ENCODE results near the gene TMEM132C. TPM values are rescaled to one million over a fixed set of nuclear protein-coding genes. Genes with fewer than 3 reads are reported as not detected.

The TMEM132C gene
- polyA plus RNA-seq, 4 donors, result 2.7 to 5.6 (median 3.2) TPM

GRCh38 chr12:128337431-128338170, 70.6 kb downstream of the TMEM132C start:
- no peak for DNase-seq (ENCODE audit: low read depth in 4 of 4, low spot score in 3 of 4)

DNA sequence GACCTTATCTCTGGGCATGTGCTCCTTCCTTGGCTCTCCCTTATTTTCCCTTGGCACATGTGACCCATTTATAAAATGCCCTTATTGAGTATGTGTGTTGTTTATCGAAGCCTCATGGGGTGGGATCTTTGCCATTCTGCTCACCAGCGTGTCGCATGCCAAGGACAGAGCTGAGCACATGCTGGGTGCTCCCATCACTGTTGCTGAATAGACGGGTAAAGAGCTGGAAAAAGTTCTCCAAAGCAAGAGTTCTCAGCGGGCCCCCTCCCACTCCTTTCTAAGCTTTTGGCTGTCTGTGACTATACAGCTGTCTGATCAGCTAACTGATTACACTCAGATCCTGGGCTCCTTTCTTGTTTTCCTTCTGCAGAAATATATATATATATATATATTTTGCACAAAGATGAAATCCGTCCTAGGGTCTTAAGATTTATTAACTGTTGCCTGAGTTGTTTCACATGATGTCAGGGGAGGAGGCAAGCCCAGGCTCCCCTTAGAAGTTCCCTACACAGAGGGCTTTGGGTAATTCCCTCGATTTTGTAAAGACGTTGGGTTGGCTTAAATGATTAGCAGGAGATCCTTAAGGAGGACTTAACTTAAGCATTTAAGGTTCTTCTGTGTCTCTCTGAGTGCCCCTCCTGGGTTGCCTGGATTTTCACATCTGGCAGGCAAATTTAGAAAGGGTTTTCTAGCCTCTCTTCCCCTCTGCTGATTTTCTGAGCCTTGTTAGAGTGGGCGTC, 71.6 kb downstream of the TMEM132C start:
- no peak for DNase-seq (ENCODE audit: low read depth in 4 of 4, low spot score in 3 of 4)

DNA sequence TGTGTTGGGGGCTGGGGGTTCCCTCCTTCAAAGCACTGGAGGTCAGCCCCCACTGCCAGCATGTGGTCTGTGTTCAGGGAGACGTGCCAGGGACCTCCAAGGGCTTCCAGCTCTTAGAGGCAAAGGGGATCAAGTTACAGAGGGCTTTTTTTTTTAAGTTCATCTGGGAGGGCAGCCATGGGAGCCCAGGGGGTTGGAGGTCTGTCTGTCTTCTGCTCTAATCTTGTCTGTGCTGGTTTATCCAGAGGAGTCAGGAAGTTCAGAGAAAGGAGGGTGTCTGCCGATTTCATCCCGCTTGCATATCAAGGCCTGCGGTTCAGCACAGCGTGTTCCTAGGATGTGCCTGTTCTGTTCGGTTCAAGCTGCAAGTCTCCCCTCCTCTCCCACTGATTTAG, 72.2 kb downstream of the TMEM132C start:
- DNase-seq (ENCODE audit: low read depth in 4 of 4, low spot score in 3 of 4), result no peak

- no peak for DNase-seq (ENCODE audit: low read depth in 4 of 4, low spot score in 3 of 4)
These were observed 72.7 kb downstream of the TMEM132C start for GRCh38 chr12:128339631-128340030.

DNA sequence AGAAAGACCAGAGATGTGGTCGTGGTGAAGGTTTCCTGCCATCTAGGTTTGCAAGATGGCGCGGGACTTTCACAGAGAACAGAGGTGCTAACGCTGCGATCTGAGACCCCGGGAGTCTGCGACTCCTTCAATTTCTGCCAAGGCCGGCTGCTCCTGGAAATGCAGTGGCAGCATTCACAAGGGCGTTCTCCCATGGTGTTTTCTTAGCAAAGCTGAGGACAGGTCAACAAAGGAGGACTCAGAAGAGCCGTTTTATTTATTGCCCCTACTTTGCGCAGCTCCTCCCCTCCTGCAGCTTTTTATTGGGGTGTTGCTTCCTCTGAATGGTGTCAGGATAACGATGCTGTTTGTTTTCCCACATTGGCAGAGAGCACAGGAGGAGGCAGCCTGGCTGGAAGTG, 86.3 kb downstream of the TMEM132C start:
- no peak for DNase-seq (ENCODE audit: low read depth in 4 of 4, low spot score in 3 of 4)

GRCh38 chr12:128356547-128356946, 89.6 kb downstream of the TMEM132C start:
- no peak for DNase-seq (ENCODE audit: low read depth in 4 of 4, low spot score in 3 of 4)

DNA sequence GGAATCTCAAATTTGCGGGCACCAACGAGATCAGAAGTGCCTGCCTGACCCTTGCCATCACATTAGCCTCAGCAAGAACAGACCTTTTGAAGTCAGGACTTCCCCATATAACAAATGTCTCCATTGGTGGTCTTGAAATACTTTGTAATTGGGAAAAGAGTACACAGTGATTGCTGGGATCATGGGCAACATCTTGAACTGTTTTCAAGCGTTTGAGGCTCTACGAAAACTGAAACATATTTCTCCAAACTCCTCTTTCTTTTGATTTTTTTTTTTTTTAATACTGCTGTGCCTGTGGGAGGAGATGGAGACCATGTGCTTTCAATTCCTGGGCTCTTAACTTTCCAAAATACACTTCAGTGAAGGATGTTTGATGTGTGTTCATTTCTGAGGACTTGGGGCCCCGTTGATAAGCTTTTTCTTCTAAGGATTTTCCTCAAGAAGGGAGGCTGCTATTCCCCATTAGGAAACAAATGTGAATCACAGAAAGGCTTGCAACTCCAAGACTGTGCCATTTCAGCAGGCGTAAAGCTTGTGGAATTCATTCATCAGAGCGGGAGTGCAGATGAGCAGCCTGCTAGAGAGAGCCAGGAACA, 94.5 kb downstream of the TMEM132C start:
- no peak for DNase-seq (ENCODE audit: low read depth in 4 of 4, low spot score in 3 of 4)

DNA sequence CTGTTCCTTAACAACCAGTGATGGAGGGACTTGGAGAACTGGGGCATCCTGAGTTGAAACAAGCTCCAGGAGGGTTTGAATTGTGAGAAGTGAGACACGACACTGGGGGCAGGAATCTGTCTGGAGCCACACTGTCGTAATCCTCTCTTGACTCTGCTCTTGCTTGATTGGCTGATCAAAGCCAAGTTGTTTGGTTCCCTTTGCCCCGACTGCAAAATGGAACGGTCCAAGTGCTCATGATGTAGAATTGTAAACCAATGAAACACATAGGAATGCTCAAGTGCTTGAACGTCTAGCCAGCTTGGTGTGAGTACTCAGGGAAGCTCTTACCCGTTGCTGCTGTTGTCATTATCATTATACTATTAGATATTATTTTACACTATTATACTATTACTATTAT, 98.1 kb downstream of the TMEM132C start:
- no peak for DNase-seq (ENCODE audit: low read depth in 4 of 4, low spot score in 3 of 4)

DNA sequence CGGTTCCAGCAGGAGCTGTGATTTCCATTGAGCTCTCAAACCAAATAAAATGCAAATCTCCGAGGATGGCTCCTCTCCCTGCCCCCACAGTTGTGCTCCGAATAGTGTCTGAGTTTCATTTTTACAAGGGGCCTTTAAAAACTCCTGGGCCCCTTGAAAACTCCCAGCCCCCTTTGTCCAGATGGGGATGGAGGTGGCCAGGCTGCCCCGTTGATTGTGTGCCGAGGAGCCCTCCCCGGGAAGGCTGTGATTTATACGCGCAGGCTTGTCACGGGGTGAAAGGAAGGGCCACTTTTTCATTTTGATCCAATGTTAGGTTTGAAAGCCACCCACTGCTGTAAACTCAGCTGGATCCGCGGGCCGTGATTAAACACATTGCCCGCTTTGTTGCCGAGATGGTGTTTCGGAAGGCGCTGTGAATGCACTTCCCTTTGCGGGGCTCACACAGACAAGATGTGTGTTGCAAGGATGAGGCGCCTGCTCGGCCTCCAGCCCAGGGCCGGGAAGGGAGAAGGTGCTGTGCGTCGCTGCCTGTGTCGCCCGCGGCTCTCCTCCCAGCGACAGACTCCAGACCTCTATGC, 98.8 kb downstream of the TMEM132C start:
- no peak for DNase-seq (ENCODE audit: low read depth in 4 of 4, low spot score in 3 of 4)

DNA sequence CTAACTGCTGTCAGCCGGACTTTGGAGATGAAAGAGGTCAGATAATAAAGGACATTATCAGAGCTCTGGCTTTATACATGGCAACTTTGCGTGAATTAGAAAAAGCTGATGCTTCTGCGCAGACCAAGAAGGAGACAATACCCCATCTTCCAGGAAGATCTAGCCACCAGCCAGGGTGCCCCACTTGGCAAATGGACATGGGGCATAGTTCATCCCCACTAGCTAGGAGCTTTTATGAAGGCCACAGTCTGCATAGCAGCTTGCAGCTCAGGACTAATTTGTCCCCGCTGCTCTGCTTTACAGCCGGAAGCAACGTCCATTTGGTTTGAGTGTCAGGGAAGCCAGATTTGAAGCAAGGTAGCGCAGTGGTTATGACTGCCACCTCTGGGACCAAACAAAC, 101.0 kb downstream of the TMEM132C start:
- DNase-seq (ENCODE audit: low read depth in 4 of 4, low spot score in 3 of 4), result no peak

- no peak for DNase-seq (ENCODE audit: low read depth in 4 of 4, low spot score in 3 of 4)
These were observed 114.6 kb downstream of the TMEM132C start for GRCh38 chr12:128381541-128381940.

GRCh38 chr12:128381946-128382345, 115.0 kb downstream of the TMEM132C start:
- DNase-seq (ENCODE audit: low read depth in 4 of 4, low spot score in 3 of 4), result no peak

DNA sequence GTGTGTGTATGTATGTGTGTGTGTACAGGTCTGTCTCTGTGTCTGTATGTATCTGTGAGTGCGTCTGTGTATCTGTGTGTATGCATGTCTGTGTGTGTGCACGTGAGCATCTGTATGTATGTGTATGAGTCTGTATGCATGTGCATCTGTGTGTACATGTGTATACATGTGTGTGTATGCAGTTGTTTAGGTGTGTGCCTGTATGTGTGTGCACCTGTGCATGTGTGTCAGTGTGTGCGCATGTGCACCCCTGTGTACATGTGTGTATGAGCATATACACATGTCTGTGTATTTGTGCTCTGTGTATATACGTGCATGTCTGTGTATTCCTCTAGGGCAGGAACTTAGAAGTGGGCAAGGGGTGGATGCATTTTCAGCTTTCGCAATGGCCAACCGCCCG, 116.0 kb downstream of the TMEM132C start:
- no peak for DNase-seq (ENCODE audit: low read depth in 4 of 4, low spot score in 3 of 4)

DNA sequence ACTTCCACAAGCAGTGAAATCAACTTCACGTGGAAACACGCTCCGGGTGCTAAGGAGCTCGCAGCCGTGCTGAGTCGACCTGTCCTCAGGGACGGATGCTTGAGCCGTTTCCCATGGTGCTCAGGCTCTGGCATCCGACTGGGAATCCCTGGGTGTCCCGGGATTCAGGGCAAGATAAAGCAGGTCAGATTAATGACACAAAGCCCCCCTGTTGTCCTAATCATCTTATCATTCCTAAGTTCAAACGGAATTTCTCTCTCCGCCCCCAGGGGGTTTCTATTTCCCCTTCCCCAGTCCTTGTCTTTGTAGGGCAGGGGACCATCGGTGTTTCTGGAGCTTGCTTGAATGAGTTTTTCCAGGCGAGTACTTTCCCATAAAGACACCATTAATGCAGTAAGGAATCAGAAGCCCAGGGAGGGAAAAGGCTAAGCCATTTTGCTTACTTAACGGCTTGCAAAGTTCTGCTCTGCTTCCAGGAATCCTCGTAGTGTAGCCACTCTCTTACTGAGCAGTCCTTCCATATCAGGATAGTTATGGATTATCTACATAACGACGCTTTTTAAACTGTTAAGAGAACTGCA, 116.5 kb downstream of the TMEM132C start:
- no peak for DNase-seq (ENCODE audit: low read depth in 4 of 4, low spot score in 3 of 4)

- no peak for DNase-seq (ENCODE audit: low read depth in 4 of 4, low spot score in 3 of 4)
These were observed 118.8 kb downstream of the TMEM132C start for GRCh38 chr12:128385736-128386135.

DNA sequence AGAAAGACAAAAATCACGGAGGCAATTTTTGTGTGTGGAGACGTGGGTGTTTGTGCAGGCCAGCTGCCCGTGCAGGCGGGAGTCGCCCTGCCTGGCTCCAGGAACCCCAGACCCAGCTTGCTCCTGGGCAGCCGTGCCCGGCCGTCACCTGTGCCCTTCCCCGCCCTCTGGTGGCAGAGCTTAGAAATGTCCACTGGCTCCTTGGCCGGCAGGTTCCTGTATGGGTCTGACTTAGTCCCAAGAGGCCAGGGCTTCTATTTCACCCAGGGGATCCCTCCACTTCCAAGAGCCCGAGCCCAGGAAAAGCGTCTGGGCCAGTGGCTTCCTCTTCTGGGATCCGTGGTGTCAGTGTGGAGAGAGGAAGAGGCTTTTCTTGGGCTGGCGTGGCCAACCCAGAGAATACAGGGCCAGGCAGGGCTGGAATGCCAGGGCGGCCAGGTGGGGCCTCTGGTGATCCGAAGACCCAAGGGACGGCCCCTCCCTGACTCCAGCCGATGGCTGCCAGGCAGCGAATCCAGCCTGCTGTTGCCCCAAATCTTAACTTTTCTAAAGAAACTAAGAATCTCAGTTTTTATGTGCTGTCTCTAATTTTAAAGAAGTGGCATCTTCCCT, 120.9 kb downstream of the TMEM132C start:
- no peak for DNase-seq (ENCODE audit: low read depth in 4 of 4, low spot score in 3 of 4)

- DNase-seq (ENCODE audit: low read depth in 4 of 4, low spot score in 3 of 4), result peak; percentile 48 to 73 (median 54)
These were observed 121.6 kb downstream of the TMEM132C start for GRCh38 chr12:128388461-128389000.

- no peak for DNase-seq (ENCODE audit: low read depth in 4 of 4, low spot score in 3 of 4)
These were observed 126.4 kb downstream of the TMEM132C start for GRCh38 chr12:128393346-128393745.

DNA sequence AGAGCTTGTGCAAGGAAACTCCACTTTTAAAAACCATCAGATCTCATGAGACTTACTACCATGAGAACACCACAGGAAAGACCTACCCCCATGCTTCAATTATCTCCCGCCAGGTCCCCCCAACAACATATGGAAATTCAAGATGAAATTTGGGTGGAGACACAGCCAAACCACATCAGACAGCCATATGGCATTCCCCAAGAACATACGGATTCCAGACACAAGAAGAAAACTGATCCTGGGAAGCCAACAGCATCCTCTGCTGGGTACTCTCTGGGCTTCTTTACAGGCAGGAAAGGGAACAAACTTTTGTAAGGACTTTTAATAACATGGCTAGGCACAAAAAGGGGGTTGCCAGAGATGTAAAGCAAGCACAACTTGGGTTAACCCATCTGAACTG, 127.2 kb downstream of the TMEM132C start:
- DNase-seq (ENCODE audit: low read depth in 4 of 4, low spot score in 3 of 4), result no peak

DNA sequence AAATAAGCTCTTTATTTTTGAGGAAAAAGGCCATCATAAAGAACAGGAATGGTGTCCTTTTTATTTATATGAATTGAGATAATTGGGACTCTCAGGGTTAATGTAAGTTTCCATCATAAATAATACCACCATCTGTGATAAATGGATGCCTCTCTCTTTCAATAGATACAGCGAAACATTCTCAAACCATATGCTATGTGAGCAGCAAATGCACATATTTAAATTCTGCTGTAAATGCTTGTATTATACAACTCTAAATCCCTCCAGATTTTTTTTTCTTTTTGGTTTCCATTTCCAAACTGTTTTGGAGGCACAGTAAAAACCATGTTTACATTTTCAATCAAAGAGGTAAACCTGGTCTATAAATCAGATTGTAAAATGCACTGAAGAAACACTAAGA, 132.3 kb downstream of the TMEM132C start:
- DNase-seq (ENCODE audit: low read depth in 4 of 4, low spot score in 3 of 4), result no peak

Data from left renal pelvis (tissue), 4 donors.